GM12878 (cell line): ENCODE results near the gene PCDHA4. TPM values are rescaled to one million over a fixed set of nuclear protein-coding genes. Genes with fewer than 3 reads are reported as not detected.

Experiments used
- ATAC-seq: fragments of 200-7000 bp; cut with Tn5 transposase; 3 replicates; pipeline ENCODE4 v1.9.1; 2020; ENCODE audit warnings: mild to moderate bottlenecking, moderate library complexity
- Bru-seq: library from RNA; stranded (reverse); fragments of 400-500 nt; gene quantifications from one replicate; lab custom pipeline; 2021; lab: Mats Ljungman, UMichigan
- BruChase-seq, 2 experiments: library from RNA; stranded (reverse); fragments of 400-500 nt; gene quantifications; one replicate each; lab custom pipeline; 2021; lab: Mats Ljungman, UMichigan
- BruUV-seq: library from RNA; stranded (reverse); fragments of 400-500 nt; replicated peaks from 2 replicates; lab custom pipeline; 2021; lab: Mats Ljungman, UMichigan
- CTCF ChIA-PET: fragments of 300-600 bp; sonication (Branson Sonifier 250); formaldehyde crosslinking; extraction: SDS; loops from one replicate; lab custom pipeline; 2021; ENCODE audit warnings: inconsistent platforms; lab: Yijun Ruan, JAX
- POLR2A ChIA-PET: fragments of 350-600 bp; formaldehyde crosslinking; extraction: SDS; loops from one replicate; lab custom pipeline; 2021; ENCODE audit warnings: inconsistent platforms; lab: Charles Lee
- RAD21 ChIA-PET: fragments of 300-600 bp; sonication (Branson Sonifier 250); formaldehyde crosslinking; loops from one replicate; lab custom pipeline; 2023; ENCODE audit warnings: antibody characterized with exemption; ENCODE audit not compliant: unreplicated experiment; lab: Charles Lee
- SMC1A ChIA-PET: fragments of 300-600 bp; sonication (Branson Sonifier 250); formaldehyde crosslinking; loops from one replicate; lab custom pipeline; 2023; ENCODE audit not compliant: unreplicated experiment, uncharacterized antibody; lab: Charles Lee
- DNase-seq: peaks from one replicate; pipeline ENCODE4 v3.0.0-alpha.2; 2011; ENCODE audit warnings: low read depth, low spot score
- FAIRE-seq: peaks from 3 replicates; lab custom pipeline; 2011; peaks lifted over from hg19 to GRCh38; lab: Jason Lieb, UNC
- H2AFZ ChIP-seq: 2 replicates; pipeline ENCODE4 v1.6.0; 2011; ENCODE audit warnings: low read depth, low read length, control low read depth; ENCODE audit not compliant: control insufficient read depth
- H3K27ac ChIP-seq: 2 replicates; pipeline ENCODE4 v1.5.1; 2011; ENCODE audit warnings: control low read depth; ENCODE audit not compliant: control insufficient read depth, insufficient read depth
- H3K27me3 ChIP-seq, 2 experiments: replicated peaks in 1 of 2; 2 replicates each; pipeline versions ENCODE4 v1.6.0 to v1.6.1; 2011; ENCODE audit warnings: low read length in 1 of 2; ENCODE audit not compliant: control insufficient read depth in 2 of 2, insufficient read depth in 2 of 2
- H3K36me3 ChIP-seq, 2 experiments: 2 replicates each; pipeline ENCODE4 v1.5.1; 2011; ENCODE audit warnings: low read length in 1 of 2; ENCODE audit not compliant: control insufficient read depth in 2 of 2, insufficient read depth in 2 of 2
- H3K4me1 ChIP-seq: 2 replicates; pipeline ENCODE4 v1.6.1; 2011; ENCODE audit warnings: mild to moderate bottlenecking, low read length, moderate library complexity, mixed read lengths; ENCODE audit not compliant: control insufficient read depth, insufficient read depth
- H3K4me2 ChIP-seq: 2 replicates; pipeline ENCODE4 v1.6.0; 2011; ENCODE audit warnings: control low read depth; ENCODE audit not compliant: control insufficient read depth, insufficient read depth
- H3K4me3 ChIP-seq: fragments of 200-600 bp; sonication (generic); 2 replicates; pipeline ENCODE4 v1.5.1; 2016
- H3K79me2 ChIP-seq: 2 replicates; pipeline ENCODE4 v1.6.0; 2011; ENCODE audit warnings: low read length; ENCODE audit not compliant: control insufficient read depth, insufficient read depth
- H3K9ac ChIP-seq: 2 replicates; pipeline ENCODE4 v1.8.0; 2011; ENCODE audit warnings: low read length, control low read depth, mixed read lengths; ENCODE audit not compliant: control insufficient read depth, insufficient read depth
- H3K9me3 ChIP-seq: replicated peaks from 3 replicates; pipeline ENCODE4 v1.5.1; 2011; ENCODE audit warnings: mild to moderate bottlenecking, low read length; ENCODE audit not compliant: control insufficient read depth, insufficient read depth
- H4K20me1 ChIP-seq: 2 replicates; pipeline ENCODE4 v1.6.0; 2011; ENCODE audit not compliant: control insufficient read depth, insufficient read depth
- BHLHE40 ChIP-seq, 2 experiments: fragments of 450-650 bp in 1 of 2; IDR thresholded peaks; 2 replicates each; pipeline ENCODE4 v1.6.1; 2011 to 2017; ENCODE audit warnings: low read depth in 2 of 2, borderline replicate concordance in 1 of 2, improper control_type of control experiment in 1 of 2, low read length in 1 of 2, mild to moderate bottlenecking in 1 of 2
- CTCF ChIP-seq, 3 experiments: IDR thresholded peaks in 2 of 3; conservative IDR thresholded peaks in 1 of 3; 2 replicates each; pipeline ENCODE4 v1.5.1; 2011; ENCODE audit warnings: low read depth in 3 of 3, low read length in 3 of 3, mild to moderate bottlenecking in 3 of 3, control low read depth in 2 of 3, moderate library complexity in 2 of 3, inconsistent platforms in 1 of 3, mixed read lengths in 1 of 3; ENCODE audit not compliant: control insufficient read depth in 2 of 3, insufficient read depth in 1 of 3; ENCODE audit errors: extremely low read depth in 1 of 3
- E4F1 ChIP-seq: fragments of 450-650 bp; IDR thresholded peaks from 2 replicates; pipeline ENCODE4 v1.6.1; 2018; ENCODE audit warnings: borderline replicate concordance, mild to moderate bottlenecking; ENCODE audit not compliant: partially characterized antibody
- MTA3 ChIP-seq: IDR thresholded peaks from 2 replicates; pipeline ENCODE4 v1.6.1; 2012; ENCODE audit warnings: low read length, inconsistent platforms, borderline replicate concordance
- TCF12 ChIP-seq: IDR thresholded peaks from 2 replicates; pipeline ENCODE4 v1.6.1; 2011; ENCODE audit warnings: low read depth, mild to moderate bottlenecking, low read length
- WGBS: methylation state at CpG from one replicate; pipeline ENCODE4 v1.1.6; 2016; ENCODE audit warnings: low lambda C conversion rate; ENCODE audit not compliant: insufficient replicate concordance, insufficient coverage; ENCODE audit errors: missing lambda C conversion rate; 5-methylcytosine and 5-hydroxymethylcytosine counted together
- in situ Hi-C: fragments of 300-500 bp; cut with MboI; formaldehyde crosslinking; loops from 9 replicates; pipeline ENCODE4 v1.14.3; 2018; ENCODE audit warnings: mixed read lengths
- intact Hi-C: fragments of 100-400 bp; cut with micrococcal nuclease; formaldehyde crosslinking; loops from one replicate; pipeline ENCODE4 v1.14.2; 2022; ENCODE audit not compliant: unreplicated experiment
- long read RNA-seq, 2 experiments: library from polyadenylated mRNA; unstranded; transcript quantifications; one replicate each; pipeline ENCODE4 v2.0.0, GENCODE V29; 2019 to 2020
- polyA minus RNA-seq, 3 experiments: library from RNA; depleted of rRNA, polyadenylated mRNA; stranded (reverse); fragments of >200 nt; gene quantifications; 2 replicates each; pipeline ENCODE4 v1.2.3, GENCODE V29; 2011
- polyA plus RNA-seq, 11 experiments: library from polyadenylated mRNA; depleted of rRNA in 4 of 11; unstranded in 6 of 11; stranded (reverse) in 5 of 11; fragments of >200 nt; fragmentation: Nextera tagmentation in 4 of 11; fragmentation: Illumina TruSeq in 1 of 11; extraction: Ambion mirVana in 4 of 11; extraction: Trizol in 1 of 11; gene quantifications; 1 replicate in 1 of 11; 2 replicates in 10 of 11; pipeline versions ENCODE4 v1.2.1 to v1.2.3, GENCODE V29; 2011 to 2016; ENCODE audit warnings: inconsistent platforms in 2 of 11, missing spikeins in 2 of 11, low read depth in 1 of 11
- total RNA-seq, 4 experiments: library from RNA; depleted of rRNA in 3 of 4; stranded (reverse); fragments of >200 nt in 3 of 4; fragmentation: Illumina TruSeq in 1 of 4; extraction: Trizol in 1 of 4; gene quantifications; 2 replicates each; pipeline versions ENCODE4 v1.2.1 to v1.2.3, GENCODE V29; 2013 to 2021
- TF ChIP-seq, protein P1 (sequence below): IDR thresholded peaks from 2 replicates; pipeline ENCODE4 v1.6.1; 2012; ENCODE audit warnings: improper control_type of control experiment, low read depth, low read length; ENCODE audit not compliant: insufficient replicate concordance

The PCDHA4 gene
- not detected in 2 replicates for total RNA-seq (2013; cell fraction: nucleolus; rRNA removed)
- total RNA-seq (2014; rRNA removed) = not detected in 2 replicates
- not detected in 2 replicates for total RNA-seq (2014; rRNA removed; fragmentation: Illumina TruSeq; extraction: Trizol)
- total RNA-seq (2021) = 0.05 TPM in 1 of 2 replicates, not detected in the other
- not detected for polyA plus RNA-seq (2011; ENCODE audit: low read depth)
- polyA plus RNA-seq (2011; rRNA removed) = not detected in 2 replicates
- not detected in 2 replicates for polyA plus RNA-seq (2011; cell fraction: cytosol; rRNA removed)
- polyA plus RNA-seq (2011; cell fraction: nucleus; rRNA removed) = not detected in 2 replicates
- 0.05 and 0.07 TPM in 2 replicates for polyA plus RNA-seq (2012)
- not detected in 2 replicates for polyA plus RNA-seq (2014; fragmentation: Illumina TruSeq; extraction: Trizol)
- not detected for polyA plus RNA-seq (2014; fragmentation: Nextera tagmentation; extraction: Ambion mirVana)
- polyA plus RNA-seq (2014; rRNA removed) = not detected in 2 replicates
- not detected for polyA plus RNA-seq (2016; fragmentation: Nextera tagmentation; extraction: Ambion mirVana)
- not detected in 2 replicates for polyA minus RNA-seq (2011; rRNA and poly(A)+ RNA removed)
- not detected in 2 replicates for polyA minus RNA-seq (2011; cell fraction: cytosol; rRNA and poly(A)+ RNA removed)
- polyA minus RNA-seq (2011; cell fraction: nucleus; rRNA and poly(A)+ RNA removed) = under 0.01 TPM in 1 of 2 replicates, not detected in the other
- not detected for Bru-seq, nascent RNA
- not detected for BruChase-seq, experiment 1, labeled RNA remaining after a 6-hour chase
- BruChase-seq, experiment 2, labeled RNA remaining after a 2-hour chase = not detected
- long read RNA-seq, experiment 1 = 0 reads
- long read RNA-seq, experiment 2 = 0 reads

GRCh38 chr5:140806834-140807775, at the start of gene PCDHA4:
Gene PCDHA4 (plus strand): TSS chr5:140807068.
- ChIA-PET SMC1A (no interaction called here), CTCF (interaction anchor here (1.4 to 2.0 kb wide), 2 partner anchors 10 to 15 kb away, joined by 3 to 5 read pairs; partner anchors contain the start of gene PCDHA5), POLR2A (no interaction called here), RAD21 (no interaction called here)
- DNase-seq (no peak), ATAC-seq (no peak), FAIRE-seq (no peak)
- Histone ChIP-seq H3K9me3 (no peaks in the 10 kb centered on the region; the same call in 2 of the 3 replicates), H3K27me3 (no peaks in the 10 kb centered on the region), H3K79me2 (no peaks in the 10 kb centered on the region), H3K4me2 (no peak within 1 kb of the TSS), H3K27ac (no peak within 1 kb of the TSS), H2AFZ (no peak within 1 kb of the TSS), H3K9ac (no peak within 1 kb of the TSS), H4K20me1 (no peaks in the 10 kb centered on the region), H3K4me1 (no peaks in the 10 kb centered on the region), H3K36me3 (no peaks in the 10 kb centered on the region), H3K4me3 (no peak within 1 kb of the TSS)
- 52% methylated on average over 32 of the region's 47 CpGs for WGBS
- intact Hi-C loops = no loop called here
- TF ChIP-seq MTA3 = no peak
- TF ChIP-seq TCF12 = no peak
- no peak for TF ChIP-seq BHLHE40 (IDR thresholded peaks at IDR 0.05; ENCODE audit: borderline replicate concordance in 1 of 2, low read depth in 2 of 2, low read length in 1 of 2)
- no peak for TF ChIP-seq E4F1
- TF ChIP-seq CTCF (IDR thresholded peaks at IDR 0.05 in 2 of 3, conservative IDR thresholded peaks at IDR 0.05 in 1 of 3; ENCODE audit: control insufficient read depth in 2 of 3, extremely low read depth in 1 of 3, insufficient read depth in 1 of 3, low read depth in 3 of 3, low read length in 3 of 3) = peak in 2 of 3 experiments; percentile 13 to 15; a peak in 1 of 6 replicates
- TF ChIP-seq, protein P1, sequence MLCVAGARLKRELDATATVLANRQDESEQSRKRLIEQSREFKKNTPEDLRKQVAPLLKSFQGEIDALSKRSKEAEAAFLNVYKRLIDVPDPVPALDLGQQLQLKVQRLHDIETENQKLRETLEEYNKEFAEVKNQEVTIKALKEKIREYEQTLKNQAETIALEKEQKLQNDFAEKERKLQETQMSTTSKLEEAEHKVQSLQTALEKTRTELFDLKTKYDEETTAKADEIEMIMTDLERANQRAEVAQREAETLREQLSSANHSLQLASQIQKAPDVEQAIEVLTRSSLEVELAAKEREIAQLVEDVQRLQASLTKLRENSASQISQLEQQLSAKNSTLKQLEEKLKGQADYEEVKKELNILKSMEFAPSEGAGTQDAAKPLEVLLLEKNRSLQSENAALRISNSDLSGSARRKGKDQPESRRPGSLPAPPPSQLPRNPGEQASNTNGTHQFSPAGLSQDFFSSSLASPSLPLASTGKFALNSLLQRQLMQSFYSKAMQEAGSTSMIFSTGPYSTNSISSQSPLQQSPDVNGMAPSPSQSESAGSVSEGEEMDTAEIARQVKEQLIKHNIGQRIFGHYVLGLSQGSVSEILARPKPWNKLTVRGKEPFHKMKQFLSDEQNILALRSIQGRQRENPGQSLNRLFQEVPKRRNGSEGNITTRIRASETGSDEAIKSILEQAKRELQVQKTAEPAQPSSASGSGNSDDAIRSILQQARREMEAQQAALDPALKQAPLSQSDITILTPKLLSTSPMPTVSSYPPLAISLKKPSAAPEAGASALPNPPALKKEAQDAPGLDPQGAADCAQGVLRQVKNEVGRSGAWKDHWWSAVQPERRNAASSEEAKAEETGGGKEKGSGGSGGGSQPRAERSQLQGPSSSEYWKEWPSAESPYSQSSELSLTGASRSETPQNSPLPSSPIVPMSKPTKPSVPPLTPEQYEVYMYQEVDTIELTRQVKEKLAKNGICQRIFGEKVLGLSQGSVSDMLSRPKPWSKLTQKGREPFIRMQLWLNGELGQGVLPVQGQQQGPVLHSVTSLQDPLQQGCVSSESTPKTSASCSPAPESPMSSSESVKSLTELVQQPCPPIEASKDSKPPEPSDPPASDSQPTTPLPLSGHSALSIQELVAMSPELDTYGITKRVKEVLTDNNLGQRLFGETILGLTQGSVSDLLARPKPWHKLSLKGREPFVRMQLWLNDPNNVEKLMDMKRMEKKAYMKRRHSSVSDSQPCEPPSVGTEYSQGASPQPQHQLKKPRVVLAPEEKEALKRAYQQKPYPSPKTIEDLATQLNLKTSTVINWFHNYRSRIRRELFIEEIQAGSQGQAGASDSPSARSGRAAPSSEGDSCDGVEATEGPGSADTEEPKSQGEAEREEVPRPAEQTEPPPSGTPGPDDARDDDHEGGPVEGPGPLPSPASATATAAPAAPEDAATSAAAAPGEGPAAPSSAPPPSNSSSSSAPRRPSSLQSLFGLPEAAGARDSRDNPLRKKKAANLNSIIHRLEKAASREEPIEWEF = no peak
- no TSS peak for BruUV-seq
- in situ Hi-C loops = loop anchor here (25.0 kb wide), 1 partner anchor 755 kb away; no protein-coding TSS in a partner anchor
